ENCODE data around the gene MESP1.

GRCh38 chr15:89797678-89798201 lies 46.7 kb upstream of the MESP1 start:
- TF ChIP-seq CTCF (IDR thresholded peaks at IDR 0.05; ENCODE audit: low read depth, low read length, poor library complexity, severe bottlenecking), result no peak
- TF ChIP-seq EZH2phosphoT487 (IDR thresholded peaks at IDR 0.05; ENCODE audit: borderline replicate concordance, low read length), result no peak
